ENCODE results near the gene NELFA.

The NELFA gene

DNA sequence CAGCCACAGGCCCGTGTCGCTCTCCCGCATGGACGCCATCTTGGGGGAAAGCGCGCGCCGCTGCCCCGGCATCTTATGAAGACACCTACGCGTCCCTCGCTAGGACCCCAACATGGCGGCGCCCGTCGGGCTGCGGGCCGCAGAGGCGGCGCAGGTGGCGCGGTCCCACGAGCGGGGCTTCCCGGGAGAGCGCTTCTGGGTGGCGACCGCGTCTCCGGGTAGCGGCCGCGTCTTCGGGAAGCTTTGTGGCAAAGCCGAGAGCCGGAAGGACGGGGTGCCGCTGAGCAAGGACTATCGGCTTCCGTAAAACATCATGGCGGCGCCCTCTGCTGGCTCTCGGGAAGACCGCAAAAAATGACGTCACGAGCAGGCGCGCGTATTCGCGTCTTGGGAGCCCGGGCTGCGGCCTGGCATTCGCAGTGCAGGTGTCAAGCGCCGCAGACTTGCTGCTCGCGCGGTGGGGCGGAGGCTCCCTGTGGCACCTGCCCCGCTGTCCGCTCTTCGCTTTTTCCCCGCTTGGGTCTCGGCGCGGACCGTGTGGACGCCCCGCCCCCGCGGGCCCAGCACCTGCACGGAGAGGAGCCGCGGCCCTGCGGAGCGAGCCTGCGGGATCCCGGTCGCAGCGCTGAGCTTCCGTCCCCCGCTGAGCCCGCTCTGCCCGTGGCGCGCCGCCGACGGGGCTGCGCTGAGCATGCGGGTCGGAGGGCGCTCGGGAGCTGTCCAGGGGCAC, at the start of gene NELFA:
TSS of gene NELFA (minus strand) at position 54 of the 730 bp plus-strand sequence. CDS start at position 39, 15 bp downstream.
- peak; percentile 88 for DNase-seq

DNA sequence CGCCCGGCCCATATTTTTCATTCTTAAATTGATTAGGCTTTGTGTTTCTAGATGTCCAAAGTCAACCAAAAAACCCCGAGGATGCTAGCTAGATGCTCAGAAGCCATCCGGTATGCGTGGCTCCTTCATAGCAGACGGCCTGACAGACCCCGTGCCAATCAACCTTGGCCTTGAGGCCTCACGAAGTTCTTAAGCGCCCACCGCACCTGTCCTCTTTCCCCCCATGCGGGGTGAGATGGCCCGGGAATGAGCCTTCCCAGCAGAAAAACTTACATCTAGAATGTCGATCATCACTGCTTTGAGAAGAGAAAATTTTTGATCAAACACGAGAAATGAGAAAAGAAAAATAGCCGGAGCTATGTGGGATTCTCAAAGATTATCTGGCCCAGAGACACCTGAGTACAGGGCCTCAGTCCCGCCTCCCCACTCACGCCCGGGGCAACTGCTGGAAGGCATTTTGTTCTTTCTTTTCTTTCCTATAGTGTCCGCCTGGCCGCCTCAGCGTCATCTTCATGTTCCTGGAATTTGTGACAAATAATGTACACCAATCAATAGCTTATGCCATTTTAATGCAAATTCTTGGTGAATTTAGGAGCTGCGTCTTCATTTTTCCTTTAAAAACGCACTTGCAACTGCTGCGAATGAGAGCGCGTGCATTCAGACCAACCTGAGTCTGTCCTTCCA, 48.8 kb upstream of the NELFA start:
- DNase-seq = no peak

DNA sequence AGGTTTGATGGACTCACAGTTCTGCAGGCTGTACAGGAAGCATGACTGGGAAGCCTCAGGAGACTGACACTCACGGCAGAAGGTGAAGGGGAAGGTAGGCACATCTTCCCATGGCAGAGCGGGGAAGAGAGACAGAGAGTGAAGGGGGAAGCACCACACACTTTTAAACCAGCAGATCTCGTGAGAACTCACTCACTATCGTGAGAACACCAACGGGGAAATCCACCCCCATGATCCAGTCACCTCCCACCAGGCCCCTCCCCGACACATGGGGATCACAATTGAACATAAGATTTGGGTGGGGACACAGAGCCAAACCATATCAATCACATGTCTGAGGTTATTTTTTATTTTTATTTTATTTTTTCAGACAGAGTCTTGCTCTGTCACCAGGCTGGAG, 45.4 kb upstream of the NELFA start:
- no peak for DNase-seq

DNA sequence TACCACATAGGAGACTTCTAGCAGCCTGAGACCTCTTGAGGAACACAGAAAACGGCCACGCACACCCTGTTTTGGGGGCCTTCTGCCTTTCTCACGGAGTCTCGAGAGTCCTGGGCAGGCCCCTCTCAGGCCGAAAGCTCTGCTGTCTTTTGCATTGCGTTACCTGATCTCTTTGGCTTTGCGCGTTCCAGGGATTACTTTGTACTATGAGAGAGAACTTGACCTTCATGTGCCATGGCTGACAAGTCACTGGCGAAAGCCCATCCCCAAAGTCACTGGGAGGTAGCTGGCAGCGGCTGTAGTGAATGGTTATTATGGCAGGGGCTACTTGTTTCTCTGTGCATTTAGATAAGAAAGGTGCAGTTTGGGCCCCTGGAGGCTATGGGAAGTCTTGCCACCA, 42.3 kb upstream of the NELFA start:
- DNase-seq = no peak

DNA sequence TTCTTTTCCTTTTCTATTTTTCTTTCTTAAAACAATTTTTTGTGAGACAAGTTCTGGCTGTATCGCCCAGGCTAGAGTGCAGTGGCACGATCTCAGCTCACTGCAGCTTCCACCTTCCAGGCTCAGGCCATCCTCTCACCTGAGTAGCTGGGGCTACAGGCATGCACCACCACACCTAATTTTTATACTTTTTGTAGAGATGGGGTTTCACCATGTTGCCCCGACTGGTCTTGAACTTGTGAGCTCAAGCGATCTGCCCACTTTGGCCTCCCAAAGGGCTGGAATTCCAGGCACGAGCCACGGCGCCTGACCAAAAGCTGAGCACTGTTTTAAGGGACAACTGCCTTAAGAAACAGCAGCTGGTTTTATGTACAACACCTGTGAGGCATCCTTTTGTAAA, 41.0 kb upstream of the NELFA start:
- no peak for DNase-seq

DNA sequence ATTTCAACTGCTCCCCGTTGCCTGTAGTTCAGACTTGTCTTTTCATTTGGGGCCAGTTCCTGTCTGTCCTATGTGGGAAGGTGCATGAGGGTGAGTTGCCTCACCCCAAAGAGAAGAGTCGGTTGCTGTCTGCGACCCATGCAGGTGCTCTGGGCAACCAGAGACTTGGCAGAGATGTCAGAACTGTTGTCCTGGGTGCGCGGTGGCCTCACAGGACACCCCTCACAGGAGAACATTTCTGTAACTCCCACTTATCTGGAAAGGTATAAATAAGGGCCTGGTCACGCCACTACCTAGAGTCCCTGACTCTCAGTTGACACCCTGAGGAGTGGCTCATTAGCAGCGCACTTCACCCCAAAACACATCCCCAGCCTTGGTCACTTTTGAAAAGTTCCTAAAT, 40.6 kb upstream of the NELFA start:
- DNase-seq = no peak

DNA sequence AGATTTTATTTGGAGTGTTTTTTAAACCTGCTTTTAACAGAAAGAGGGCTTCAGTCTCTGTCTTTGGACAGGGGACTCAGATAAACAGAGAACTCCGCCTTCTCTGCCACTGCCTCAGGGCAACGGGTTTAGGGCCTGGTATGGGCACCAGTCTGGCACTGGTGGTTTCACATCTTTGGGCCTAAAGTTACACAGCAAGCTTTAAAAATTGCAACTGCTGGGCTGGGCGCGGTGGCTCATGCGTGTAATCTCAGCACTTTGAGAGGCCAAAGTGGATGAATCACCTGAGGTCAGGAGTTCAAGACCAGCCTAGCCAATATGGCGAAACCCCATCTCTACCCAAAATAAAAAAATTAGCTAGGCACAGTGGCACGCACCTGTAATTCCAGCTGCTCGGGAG, 40.1 kb upstream of the NELFA start:
- no peak for DNase-seq

DNA sequence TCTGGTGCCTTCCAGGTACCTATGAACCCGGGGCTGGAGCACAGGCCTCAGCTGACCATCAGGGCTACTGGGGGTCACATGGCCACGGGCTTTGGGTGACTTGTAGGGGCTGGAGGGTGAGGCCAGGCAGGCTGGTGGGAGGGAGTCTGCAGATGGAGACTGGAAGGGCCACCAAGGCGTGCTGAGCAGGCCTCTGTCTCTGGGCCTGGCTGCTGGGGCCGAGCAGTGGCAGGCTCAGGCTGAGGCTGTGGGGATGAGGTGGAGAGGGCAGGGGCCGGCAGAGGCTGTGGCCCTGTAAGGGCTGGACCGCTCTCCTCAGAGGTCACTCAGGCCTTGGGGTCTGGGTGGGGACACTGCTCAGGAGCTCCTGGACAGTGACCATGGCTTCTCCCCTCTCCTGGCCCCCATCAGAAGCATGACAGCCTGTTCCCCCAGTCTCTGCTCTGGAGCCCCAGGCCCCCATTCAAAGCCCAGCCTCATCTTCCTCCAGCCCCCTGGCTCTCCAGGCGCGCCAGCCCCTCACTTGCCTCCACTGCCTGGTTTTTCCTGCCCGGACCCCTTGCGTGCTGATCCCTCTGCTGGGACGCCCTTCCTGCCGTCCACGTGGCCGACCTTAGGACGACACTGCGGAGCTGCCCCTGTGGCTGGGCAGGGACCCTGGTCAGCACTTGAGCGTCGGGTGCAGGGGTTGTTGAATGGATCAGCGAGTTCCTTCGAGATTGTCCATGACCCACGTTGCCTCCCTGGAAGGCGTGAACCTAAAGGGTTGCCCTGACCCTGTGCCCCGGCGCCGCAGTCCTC, 39.2 kb upstream of the NELFA start:
- no peak for DNase-seq

DNA sequence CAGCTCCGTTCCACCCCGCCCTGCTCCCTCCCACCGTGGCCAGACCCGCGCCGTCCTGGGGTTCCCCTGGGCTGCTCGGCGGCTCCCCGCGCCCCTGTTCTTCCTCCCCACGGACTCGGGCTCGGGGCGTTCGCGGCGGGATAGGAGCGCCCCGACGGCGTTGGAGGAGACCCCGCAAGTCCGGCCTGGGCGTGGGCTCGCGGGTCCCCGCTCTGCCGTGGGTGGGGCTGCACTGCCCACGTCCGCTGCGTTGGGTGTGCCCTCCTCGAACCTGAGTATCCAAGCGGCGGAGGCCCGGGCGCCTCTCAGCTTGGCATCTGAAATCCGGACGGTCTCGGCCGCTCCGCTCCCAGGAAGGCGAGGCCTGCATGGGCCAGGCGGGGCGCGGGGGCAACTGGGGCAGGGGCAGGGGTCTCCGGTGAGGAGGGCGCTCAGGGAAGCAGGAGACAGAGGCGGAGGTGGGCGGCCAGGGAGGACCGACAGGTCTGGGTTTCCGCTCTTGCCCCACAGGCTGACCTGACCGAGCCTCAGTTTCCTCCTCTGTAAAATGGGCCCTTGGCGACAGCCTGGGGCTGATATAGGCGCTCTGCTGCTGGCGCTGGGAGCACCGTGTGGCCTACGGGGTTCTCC, 38.4 kb upstream of the NELFA start:
- DNase-seq = no peak

DNA sequence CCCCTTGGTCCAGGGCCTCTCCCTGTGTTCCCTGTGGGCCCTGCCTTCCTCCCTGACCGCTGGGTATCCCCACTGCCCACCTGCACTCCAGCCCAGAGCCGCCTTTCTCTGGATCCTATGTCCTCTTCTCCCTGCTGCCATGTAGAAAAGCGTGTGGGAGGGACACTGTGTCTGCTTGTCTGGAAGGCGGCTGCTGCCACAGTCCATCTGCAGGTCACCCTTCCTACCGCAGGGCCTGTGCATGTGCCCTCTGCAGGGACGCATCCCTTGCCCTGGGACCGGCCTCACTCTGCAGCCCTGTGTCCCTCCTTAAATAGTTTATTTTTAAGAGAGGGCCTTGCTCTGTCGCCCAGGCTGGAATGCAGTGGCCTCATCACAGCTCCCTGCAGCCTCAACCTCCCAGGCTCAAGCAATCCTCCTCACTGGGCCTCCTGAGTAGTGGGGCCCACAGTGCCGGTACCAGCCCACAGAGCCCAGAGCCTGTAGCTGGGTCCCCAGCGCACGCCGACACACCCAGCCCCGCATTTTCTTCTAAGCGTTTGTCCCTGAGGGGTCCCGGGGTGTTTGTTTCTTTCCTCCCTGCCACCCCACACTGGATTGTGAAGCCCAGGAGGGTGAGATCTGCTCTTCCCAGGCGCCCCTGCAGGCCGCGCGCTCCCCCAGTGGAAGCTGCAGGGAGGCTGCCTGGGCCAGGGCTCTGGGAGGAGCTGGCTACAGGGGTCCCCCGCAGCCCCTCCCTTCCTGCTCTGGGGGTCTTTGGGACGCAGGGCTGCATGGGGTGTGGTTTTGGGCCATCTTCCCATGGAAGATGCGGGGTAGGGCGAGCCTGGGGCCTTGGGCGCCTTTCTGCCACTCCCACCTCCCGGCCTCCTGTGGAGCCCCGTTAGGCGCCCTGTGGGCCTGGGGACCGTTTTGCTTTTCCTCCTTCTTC, 37.5 kb upstream of the NELFA start:
- DNase-seq = no peak

DNA sequence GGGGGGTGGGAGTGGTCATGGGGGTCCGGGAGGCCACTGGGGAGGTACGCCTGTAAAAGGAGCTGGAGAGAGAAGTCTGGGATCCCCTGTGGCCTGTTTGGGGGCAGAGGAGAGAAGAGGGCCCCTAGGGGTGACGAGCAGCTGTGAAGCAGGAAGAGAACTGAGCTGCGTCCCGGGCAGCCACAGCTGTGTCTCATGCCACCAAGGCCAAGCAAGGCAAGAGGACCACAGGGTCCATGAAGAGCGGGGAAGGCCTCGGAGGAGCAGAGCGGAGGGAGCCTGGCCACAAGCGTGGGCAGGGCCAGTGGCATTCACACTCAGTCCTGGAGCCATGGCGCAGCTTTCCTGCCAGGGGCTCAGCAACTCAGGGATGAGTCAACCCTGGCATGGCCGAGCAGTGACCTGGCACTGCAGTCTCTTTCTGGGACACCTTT, 36.8 kb upstream of the NELFA start:
- no peak for DNase-seq

DNA sequence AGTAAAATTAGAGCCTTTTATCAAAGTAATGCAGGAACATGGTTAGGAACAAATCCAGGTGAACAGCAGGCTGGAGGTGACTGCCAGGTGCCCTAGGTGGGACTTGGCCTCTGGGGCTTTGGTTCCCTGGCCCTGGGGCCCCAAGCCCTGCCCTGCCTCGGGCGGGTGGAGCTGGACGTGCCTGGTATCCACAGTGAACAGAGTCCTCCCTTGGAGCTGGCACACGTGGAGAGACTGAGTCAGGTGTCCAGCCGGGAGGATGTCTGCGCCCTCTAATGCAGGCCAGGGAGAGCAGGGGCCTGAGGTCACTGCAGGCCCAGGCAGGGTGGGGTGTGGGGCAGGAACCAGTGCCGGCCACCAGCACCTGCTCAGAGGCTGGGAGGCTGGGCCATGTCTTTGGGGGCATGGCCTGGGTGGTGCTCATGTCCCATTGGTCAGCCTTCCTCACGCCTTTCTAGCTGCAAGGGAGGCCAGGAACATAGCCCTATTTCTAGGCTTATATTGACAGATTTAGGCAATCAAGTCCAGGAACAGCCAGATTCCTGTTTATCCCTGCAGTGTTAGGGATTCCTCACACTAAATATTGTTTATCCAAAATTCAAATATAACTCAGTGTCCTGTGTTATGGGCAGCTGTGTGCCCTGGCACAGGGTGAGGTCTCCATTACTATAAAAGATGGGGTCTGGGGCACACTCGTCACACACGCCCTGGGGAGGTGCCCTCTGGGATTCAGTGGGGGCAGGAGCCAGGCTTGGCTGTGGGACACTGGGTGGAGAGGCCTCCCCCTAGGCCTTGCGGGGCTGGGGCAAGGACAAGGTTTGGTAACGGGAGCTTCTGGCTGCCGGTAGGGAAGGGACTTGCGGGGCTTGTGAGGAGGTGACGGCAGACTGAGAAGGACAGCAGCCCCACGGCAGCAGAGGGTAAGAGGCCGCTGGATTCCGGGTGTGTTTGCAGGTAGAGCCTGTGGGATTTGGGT, 36.1 kb upstream of the NELFA start:
- DNase-seq = no peak

DNA sequence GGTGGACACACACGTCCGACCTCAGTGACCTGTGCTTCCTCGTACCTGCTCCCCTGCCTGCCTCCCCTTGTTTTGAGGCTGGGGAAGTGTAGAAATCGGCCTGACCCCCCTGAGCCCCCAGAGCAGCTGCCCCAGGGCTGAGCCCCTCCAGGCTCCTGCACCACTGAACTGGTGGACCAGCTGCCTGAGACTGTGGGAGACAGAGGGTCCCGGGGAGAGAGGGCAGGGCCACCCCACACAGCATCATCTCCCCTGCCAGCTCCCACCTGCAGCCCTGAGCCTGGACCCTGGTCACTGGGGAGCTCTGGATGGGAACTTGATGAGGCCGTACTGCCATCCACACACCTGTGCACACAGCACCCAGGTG, 35.3 kb upstream of the NELFA start:
- DNase-seq = no peak

DNA sequence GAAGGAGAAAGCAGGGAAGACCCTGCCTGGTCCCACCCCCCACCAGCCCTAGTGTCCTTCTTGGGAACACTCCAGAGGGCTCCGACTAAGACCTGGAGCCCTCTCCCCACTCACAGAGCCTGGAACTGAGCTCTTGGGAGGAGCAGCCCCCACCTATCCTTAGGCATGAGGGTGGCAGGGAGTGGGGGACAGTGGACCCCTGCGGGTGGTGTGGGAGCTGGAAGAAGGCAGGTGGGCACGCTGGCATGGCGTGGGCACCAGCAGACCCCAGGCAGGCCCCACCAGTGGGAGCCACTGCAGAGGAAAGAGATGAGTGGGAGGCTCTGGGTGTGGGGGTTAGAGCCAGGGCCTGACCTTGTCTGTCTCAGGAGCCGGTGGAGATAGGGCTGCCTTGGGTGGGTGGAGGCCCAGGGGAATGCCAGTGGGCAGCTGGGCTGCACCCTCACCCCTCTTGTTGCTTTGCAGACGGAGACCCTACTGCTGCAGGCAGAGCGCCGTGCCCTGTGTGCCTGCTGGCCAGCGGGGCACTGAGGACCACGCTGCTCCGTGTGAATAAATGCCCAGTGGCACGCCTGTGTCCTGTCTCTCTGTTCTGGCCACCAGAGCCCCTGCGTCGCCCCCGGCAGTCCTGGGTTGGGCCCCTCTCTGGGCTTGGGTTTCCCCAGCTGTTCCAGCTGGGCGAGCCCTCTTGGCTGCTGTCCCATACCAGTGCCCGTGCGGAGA, 34.8 kb upstream of the NELFA start:
- DNase-seq = no peak

DNA sequence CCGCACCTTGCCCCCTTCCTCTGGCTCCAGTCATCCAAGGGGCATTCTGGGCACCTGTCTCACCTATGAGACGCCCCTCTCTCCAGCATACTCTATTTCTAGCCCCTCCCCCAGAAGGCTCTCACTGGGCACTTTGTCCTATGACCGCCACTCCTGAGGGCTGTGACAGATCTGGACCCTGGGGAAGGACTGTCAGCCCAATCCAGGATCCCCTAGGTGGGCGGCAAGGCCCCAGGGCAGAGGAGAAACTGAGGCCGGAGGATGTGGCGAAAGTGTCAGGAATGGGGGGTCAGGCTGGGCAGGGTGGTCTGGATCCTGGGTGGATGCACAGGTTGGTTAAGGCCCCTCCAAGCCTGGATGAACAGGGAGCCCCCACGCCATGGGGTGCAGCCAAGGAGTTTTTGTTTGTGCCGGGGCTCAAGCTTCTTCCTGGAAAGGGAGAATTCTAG, 34.2 kb upstream of the NELFA start:
- DNase-seq = no peak

DNA sequence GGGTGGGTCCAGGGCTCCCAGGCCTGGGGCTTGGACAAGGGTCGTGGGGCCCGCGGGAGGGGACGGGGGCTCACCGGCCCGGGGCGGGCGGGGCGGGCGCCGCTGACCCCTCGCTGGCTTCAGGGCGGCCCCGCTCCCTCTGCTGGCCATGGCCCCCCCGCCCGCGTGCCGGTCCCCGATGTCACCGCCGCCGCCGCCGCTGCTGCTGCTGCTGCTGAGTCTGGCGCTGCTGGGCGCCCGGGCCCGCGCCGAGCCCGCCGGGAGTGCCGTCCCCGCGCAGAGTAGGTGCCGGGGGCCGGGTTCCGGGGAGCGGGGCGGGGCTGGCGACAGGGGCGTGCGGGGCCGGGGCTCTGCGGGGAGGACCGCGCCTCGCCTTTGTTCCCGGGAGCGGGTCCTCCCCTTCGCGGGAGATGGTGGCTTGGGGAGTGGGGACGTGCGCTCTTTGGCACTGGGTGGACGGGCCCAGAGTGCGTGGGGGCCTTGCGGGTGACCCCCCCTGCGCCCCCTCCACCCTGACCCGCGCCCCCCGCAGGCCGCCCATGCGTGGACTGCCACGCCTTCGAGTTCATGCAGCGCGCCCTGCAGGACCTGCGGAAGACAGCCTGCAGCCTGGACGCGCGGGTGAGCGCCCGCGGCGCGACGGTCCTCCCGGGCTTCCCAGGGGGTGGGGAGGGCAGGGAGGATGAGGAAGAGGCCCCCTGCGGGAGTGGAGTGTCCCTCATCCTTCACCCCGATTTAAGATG, 33.6 kb upstream of the NELFA start:
- no peak for DNase-seq

DNA sequence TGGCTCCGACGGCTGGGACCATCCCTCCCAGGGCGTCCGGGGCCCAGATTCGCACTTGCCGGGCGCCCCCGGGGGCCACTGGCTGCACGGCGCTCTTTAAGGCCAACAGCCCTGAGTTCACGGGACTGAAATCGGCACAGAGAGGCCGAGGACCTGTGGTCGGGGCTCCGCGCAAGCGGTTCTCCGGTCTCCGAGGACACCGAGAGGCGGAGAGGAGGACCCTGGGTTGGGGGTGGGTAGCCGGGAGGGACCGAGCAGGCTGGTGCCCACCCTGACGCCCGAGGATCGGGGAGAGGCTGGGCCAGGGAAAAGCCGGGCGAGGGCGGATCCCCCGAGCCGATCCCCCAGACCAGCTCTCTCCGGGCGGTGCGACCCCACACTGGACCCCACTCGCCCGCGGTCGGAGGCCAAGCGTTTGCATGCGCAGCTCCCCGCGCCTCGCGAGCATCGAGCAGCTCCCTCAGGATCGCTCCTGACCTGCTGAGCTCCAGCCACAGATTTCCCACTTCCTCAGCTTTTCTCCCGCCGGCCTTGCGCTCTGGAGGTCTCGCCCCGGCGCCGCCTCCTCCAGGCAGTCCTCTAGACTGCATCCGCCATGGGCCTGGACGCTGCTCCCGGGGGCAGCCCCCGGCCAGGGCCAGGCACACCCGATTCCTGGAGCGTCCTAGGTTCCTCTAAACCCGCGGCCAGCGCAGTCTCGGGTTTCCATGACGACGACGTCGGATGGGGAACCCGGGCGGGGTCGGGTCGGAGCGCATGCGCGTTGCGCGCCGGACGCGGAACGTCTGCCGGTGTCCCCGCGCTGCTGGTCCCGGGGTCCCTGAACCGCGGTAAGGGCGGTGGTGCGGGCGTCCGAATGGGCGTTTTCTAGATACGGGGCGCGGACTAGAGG, 32.7 kb upstream of the NELFA start:
- no peak for DNase-seq
